ENCODE results near the gene ARSK.

The ARSK gene, protein sequence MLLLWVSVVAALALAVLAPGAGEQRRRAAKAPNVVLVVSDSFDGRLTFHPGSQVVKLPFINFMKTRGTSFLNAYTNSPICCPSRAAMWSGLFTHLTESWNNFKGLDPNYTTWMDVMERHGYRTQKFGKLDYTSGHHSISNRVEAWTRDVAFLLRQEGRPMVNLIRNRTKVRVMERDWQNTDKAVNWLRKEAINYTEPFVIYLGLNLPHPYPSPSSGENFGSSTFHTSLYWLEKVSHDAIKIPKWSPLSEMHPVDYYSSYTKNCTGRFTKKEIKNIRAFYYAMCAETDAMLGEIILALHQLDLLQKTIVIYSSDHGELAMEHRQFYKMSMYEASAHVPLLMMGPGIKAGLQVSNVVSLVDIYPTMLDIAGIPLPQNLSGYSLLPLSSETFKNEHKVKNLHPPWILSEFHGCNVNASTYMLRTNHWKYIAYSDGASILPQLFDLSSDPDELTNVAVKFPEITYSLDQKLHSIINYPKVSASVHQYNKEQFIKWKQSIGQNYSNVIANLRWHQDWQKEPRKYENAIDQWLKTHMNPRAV

DNA sequence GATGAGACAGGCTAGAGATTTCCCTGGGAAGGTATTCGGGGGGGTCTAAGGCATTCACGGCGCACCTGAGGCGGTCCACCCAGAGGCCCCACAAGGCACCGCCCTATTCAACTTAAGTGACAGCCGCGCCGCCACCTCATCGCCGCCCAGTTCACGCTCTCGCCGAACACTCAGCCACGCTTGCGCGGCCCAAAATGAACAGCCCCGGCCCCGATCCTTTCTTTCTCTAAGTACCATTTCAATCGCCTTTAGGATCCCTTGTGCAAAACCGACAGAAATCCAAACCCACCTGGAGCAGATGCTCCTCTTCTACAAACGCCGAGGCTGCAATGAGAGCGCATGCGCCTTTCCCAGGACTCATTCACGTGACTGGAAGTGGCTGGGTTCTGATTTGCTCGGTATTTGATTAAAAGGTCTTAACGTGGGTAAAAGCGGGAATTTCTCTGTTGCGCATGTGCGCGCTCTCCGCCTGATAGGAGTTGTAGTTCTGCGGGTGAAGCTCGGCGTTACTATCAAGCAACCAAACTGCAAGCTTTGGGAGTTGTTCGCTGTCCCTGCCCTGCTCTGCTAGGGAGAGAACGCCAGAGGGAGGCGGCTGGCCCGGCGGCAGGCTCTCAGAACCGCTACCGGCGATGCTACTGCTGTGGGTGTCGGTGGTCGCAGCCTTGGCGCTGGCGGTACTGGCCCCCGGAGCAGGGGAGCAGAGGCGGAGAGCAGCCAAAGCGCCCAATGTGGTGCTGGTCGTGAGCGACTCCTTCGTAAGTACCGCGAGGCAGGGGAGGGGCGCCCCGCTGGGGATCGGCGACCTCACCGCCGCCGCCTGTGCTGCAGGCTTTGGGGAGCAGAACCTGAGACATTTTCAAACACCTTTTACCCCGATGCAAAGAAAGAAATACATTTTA is at the start of gene ARSK, which contains the start of gene SKIC3:
ARSK (plus strand) TSS at position 455 of the 902 bp plus-strand sequence; CDS start at position 633, 178 bp downstream.
SKIC3 (minus strand) TSS at position 331 of the 902 bp plus-strand sequence. CDS start 7,827 bp downstream, outside the sequence.
- DNase-seq (ENCODE audit: low read depth in 1 of 2, low spot score in 1 of 2): peak; percentile 79 to 81

DNA sequence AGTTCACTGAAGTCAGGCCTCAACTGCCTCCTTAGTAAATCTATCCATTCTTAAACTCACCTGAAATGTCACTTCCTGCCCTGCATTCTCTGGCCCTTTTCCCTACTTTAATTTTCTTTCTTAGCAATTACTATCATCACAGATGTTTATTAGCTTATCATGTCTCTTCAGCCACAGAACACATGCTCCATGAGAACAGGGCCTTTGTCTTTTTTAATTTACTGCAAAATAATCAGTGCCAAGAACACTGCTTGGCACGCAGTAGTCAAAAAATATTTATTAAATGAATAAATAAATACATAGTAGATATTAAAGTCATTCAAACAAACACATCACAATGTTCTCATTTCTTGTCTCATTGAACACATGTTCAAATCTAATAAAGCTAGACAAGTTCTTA is 46.4 kb upstream of the ARSK start:
- no peak for DNase-seq (ENCODE audit: low read depth in 1 of 2, low spot score in 1 of 2)

DNA sequence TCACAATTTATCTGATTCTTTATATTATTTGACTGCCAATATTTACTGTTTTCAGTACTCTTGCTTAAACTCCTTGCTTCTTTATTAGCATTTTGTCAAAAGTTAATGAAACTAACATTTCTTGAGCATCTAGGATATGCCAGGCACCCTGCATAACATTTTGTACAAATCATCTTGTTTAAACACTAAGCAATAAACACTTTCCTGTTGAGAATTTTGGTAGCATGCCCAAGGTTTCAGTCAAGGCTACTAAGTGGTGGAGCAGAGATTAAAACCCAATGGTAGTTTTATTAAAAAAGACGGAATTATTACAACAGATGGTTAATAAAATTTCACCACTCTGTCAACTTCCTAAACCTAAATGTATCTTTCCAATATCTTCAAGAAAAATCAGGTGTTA is 43.3 kb upstream of the ARSK start:
- no peak for DNase-seq (ENCODE audit: low read depth in 1 of 2, low spot score in 1 of 2)

DNA sequence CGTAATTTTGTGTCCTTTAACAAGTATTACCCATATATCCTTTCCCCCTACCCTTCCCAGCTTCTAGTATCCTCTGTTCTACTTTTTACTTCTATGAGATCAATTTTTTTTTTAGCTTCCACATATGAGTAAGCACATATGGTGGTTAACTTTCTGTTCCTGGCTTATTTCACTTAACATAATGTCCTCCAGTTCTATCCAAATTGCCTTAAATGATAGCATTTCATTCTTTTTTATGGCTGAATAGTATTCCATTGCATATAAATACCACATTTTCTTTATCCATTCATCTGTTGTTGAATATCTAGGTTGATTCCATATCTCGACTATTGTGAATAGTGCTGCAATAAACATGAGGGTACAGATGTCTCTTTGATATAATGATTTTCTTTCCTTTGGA is 36.5 kb upstream of the ARSK start:
- no peak for DNase-seq (ENCODE audit: low read depth in 1 of 2, low spot score in 1 of 2)

DNA sequence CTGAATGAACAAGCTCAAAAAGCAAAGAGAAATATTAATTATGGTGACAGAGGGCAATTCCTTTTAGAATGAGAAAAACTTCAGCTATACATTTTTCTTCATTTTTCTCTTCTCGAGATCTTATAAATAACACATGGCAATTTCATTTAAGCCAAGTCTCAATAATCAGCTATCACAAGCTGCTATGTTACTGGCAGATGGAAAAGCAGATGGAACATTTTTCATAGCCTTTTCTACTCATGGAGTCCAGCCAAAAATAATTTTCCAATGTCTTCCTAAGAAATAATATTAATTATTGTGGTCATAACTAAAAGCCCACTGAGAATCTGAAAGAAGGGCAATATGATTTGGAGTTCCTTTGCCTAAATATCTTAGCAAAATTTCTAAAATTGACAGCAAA is 35.8 kb upstream of the ARSK start:
- no peak for DNase-seq (ENCODE audit: low read depth in 1 of 2, low spot score in 1 of 2)

DNA sequence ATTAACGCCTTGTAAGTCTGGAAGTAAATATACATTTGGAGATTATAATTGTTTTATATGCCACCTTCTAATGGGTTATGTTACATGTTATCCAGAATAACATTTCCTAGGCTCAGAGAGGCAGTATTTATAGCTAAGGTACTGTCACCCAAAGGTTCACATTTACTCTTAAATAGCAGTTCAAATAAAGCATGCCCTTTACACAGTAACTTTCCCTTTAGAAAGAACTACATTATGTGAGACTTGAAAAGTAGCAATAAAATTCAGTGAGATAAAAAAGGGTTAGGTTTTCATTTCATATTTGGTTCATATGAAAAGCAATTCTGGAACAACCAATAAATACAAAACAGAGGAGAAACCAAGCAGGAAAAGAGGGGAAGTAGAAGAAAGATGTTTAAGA is 35.2 kb upstream of the ARSK start:
- no peak for DNase-seq (ENCODE audit: low read depth in 1 of 2, low spot score in 1 of 2)

DNA sequence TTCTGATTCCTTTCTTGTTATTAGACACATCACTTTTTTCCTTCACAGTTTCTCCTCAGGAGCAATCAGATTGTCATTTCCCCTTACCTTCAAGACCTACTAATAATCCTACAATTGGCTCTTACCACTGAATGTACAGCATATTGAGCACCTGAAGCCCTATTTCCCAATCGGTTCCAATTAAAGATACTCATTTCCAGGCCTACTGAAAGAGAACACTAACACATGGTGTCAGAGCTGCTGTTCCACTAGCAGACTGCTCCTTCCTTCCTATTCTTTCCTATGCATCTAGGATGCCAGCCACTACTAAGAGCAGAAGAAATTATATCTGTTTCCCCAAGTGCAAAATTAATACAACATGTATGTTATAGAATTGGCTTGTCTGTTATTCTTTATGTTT is 34.7 kb upstream of the ARSK start:
- DNase-seq (ENCODE audit: low read depth in 1 of 2, low spot score in 1 of 2): no peak

DNA sequence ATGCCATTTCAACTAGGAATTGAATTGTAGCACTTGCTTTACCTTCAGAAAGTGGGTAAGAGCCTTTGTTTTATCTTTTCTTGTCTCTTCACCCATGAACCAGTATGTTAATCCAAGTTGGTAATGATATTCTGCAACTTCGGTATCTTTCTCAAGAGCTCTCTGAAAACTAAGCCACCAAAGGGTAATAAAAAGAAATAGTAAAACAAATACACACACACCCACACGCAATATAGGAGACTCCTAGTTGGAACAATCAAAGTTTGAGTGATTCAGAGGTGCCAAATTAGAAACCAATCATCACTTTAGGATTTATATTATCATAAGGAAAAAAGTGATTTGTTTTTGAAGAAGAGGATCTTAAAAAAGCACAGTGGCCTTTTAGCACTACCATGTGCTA is 30.5 kb upstream of the ARSK start:
- DNase-seq (ENCODE audit: low read depth in 1 of 2, low spot score in 1 of 2): no peak

DNA sequence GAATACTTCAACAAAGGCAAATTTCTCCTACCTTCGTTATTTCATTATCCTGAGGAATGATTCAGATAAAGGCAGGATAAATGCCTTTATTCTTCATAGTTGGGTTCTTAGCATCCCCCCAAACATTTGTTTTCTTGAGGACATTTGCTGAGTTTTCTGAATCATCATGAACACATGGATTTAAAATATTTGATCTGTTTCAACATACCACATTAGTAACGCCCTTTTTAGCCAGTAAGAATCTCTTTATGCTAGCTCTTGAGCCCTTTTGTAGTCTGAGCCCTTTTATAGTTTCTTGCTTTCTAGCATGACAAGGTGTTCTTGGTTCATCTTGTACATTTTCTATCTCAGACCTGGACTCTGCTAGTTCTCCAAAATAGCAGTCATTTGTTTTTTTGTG is 28.0 kb upstream of the ARSK start:
- no peak for DNase-seq (ENCODE audit: low read depth in 1 of 2, low spot score in 1 of 2)

DNA sequence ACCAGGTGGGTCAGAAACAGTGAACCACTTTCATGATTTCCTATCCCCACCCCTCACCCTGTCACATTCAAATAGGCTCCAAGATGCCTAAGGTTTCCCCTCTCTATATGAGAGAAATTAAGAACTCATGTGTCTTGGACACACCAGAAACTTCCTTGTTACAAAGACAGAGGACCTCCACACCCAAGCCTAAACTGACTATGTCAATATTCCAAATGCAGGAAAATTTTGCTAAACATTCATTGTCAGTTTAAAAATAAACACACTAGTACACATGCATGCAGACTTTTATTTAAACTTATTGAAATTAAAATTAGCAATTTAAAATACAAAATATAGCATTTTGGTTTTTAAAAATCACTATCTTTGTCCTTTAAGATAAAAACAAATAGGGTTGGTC is 26.3 kb upstream of the ARSK start:
- no peak for DNase-seq (ENCODE audit: low read depth in 1 of 2, low spot score in 1 of 2)

DNA sequence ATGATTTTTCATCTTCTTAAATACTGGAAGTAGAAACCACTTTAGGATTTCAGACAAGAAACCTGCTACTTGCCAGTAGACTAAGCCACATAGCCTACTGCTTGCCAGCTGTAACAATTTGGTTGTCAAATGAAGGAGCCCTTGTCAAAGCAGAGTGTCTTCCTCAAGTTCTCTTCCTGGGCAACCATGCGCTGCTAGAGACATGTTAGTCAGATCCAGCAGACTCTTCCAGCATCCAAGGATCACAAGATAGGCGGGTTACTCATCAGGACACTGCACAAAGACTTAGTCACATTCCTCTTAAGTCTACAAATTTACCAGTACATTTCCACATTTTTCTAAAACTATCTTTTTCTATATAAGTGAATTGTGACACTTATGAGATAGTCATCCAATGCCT is 24.5 kb upstream of the ARSK start:
- DNase-seq (ENCODE audit: low read depth in 1 of 2, low spot score in 1 of 2): no peak

DNA sequence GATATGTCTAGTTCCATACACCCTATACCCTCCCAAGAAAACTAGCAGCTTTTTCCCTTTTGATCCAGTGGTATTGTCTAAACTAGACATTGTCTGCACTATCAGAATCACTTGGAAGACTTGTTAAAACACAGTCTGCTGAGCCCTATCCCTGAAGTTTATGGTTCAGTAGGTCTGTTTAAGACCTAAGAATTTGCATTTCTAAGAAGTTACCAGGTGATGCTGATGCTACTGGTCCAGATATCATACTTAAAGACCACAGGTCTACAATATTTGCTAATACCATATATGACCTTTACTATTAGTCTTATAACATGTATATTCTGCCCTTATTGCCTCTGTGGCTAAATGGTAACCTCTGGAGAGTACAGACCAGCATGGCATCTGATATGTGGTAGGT is 23.4 kb upstream of the ARSK start:
- DNase-seq (ENCODE audit: low read depth in 1 of 2, low spot score in 1 of 2): no peak

DNA sequence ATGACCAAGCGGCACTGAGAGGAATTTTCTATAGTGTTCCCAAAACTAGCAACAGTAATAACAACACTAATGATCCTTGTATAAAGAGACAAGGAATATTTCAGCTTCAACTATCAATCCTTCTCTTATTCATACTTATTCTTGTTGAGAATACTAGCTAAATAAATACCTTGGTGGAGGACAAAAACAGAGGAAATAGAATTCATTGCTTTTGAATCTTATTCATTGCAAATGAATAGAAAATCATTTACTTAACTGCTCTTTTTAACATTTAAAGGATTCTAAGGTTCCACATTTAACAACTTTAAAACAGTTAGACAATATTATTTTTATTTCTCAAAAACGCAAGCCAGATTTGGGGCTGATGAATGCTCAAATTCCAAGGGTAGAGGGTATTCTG is 22.5 kb upstream of the ARSK start:
- no peak for DNase-seq (ENCODE audit: low read depth in 1 of 2, low spot score in 1 of 2)

DNA sequence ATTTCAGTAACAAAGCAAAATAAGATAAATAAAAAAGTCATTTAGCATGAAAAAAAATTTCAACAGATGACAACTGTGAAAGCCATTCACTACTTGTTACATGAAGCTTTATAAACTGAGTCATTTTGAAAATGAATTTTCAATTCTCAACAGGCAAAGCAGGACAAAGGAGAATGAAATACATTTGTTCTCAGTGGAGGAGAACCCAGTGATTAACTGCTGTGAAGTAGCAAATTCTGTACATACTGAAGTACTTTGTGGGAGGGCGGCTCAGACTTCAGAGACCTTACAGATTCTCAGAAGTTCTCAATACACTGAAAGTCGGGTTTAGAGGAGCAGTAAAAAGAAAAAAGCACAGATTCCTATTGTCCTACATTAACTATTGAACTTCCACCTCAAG is 21.8 kb upstream of the ARSK start:
- no peak for DNase-seq (ENCODE audit: low read depth in 1 of 2, low spot score in 1 of 2)

DNA sequence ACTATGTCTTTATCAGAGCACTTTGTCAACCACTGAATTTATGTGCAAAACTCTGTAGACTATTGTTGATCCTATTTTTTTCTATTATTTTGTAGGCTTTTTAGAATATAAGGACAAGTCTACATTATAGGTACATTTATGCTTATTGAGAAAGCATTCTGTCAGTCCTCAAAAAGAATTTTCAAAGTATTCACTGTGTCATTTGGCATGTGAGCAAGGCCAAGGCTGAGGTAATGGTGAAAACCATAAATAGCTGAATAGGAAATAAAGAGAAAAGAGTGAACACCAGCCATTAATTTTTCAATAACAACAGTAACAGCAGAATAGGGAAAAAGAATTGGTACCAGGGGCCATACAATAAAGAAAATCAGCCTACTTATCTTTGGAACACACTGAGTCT is 21.1 kb upstream of the ARSK start:
- no peak for DNase-seq (ENCODE audit: low read depth in 1 of 2, low spot score in 1 of 2)

DNA sequence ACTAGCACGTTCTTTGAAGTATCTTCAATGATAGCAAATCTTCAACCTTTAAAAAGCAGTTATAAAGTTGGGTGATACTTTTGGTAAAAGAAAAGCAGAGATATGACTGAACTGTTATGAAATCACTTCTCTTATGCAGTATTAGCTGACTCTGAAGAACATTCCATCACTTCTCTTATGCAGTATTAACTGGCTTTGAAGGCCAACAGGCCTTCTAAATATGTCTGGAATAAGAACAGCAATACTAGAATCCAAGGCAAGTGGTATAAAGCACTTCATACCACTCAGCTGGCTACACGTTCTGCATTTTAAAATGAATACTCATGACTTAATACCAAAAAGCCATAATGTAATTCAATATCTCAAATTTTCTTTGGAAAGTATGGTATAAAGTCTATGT is 17.4 kb upstream of the ARSK start:
- DNase-seq (ENCODE audit: low read depth in 1 of 2, low spot score in 1 of 2): no peak

DNA sequence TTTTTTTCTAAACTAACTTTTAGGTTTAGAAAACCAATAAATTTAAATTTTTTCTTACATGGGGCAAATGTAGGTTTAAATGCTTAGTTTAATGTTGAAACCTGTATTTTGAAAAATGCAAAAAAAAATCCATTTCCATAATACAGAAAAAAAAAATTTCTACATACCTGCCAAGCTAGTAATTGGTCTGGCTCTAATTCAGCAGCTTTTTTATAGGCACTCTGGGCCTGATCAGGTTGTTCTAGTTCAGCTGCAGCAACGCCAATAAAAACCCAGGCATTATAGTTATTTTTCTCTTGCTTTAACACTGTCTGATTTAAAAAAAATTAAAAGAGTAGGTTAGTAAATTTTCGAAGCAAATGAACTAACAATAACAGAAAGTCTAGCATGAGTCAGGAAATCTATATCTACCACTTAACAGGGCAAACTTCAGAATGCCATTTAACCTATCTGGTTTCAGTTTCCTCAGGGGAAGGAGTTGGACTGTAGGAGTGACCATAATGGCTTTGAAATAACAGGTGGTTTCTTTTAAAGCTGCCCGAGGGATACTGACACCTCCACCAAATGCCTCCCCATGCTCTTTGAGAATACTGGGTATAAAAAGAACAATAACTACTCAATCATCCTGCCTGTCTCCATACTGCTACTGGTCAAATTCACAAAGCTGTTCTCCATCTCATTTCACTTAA is 11.7 kb upstream of the ARSK start:
- no peak for DNase-seq (ENCODE audit: low read depth in 1 of 2, low spot score in 1 of 2)

DNA sequence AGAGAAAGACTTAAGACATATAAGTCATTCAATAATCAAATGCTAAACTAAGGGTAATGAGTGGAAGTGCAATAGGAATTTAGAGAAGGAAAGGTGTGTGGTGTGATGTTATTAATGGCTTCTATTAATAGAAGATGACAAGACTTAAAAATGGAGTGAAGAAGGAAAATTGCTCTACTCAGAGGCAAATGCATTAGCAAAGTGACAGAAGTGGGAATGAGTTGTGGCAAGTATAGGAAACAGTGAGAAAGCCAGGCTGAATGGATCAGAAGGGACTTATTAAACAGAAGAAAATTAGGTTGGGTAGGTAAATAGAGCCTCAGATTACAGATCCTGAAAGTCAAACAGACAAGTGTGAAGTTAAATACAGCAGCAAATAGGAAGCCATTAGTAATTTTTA is 5.9 kb upstream of the ARSK start:
- DNase-seq (ENCODE audit: low read depth in 1 of 2, low spot score in 1 of 2): no peak

DNA sequence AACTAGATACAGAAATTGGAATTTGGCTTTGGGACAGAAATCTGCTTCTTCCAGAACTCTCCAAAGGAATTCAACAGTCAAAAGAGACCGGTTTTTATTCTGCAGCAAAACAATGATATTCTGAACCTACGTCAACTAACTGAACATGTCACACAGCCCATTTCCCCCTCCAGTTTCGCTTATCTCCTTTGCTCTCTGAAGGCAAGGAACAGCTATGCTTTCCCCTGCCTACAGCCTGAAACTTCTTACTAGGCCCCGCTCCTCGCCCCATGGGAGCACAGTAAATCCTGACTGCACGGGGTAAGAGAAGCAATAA is 612 bp upstream of the ARSK start:
- no peak for DNase-seq (ENCODE audit: low read depth in 1 of 2, low spot score in 1 of 2)

DNA sequence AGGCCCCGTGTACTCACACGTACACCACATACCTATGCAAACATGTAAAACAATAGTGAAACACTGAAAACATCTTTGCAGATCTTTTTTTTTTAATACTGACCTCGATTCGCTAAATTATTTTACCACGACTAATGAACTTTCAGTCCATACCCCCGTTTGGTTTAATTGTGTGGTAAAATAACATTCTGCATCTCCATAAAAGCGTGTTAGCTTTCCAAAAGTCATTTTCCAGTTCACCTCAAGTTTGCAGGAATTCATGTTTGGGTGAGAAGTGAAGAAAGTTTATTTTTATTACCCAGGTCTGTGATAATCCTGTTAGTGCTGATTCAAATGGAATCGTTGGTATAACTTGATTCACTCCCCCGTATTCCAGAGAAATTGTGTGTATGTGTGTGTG is 652 bp downstream of the ARSK start:
- no peak for DNase-seq (ENCODE audit: low read depth in 1 of 2, low spot score in 1 of 2)

DNA sequence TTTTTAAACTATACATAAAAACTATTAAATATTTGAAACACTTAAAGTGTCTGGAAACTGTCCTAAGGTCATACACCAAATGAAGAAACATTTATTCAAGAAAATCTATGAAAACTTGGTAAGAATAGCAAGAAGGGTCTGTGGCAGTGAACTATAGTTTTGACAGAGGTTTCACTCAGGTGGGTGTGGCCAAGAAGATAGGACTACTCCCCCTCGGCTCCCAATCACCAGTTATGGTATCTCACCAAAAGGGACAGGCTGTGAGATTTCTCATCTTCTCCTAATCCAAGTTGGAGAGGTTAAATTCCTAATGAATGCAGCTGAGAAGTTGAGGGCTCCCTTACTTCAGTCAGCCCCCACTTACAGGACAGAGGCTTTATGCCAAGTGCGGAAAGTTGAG is 2.9 kb downstream of the ARSK start:
- DNase-seq (ENCODE audit: low read depth in 1 of 2, low spot score in 1 of 2): no peak

DNA sequence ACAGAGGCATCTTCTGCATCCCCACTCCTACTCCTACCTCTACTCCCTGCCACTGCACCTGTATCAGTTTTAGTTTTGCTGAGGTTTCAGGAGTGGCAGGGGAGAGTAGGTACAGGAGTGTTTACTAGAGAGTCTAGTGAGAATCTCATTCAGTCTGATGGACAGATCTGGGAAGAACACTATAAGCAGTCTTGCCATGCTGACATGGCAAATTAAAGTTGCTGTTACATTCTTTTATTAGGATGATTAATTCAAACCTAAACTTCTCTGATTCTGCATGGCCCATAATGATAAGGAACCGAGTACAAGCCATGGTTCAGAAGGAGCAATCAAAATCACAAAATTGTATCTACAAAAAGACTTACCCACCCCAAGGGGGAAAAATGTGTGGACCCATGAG is 7.4 kb downstream of the ARSK start:
- DNase-seq (ENCODE audit: low read depth in 1 of 2, low spot score in 1 of 2): no peak
